Anterior cingulate cortex (tissue), 58 donors: Measurements from ENCODE around the gene BCAS2.

Source experiments
- DNase-seq, 58 donors: peaks; one replicate each; lab custom pipeline; 2025; lab: John Stamatoyannopoulos, UW

The BCAS2 gene

DNA sequence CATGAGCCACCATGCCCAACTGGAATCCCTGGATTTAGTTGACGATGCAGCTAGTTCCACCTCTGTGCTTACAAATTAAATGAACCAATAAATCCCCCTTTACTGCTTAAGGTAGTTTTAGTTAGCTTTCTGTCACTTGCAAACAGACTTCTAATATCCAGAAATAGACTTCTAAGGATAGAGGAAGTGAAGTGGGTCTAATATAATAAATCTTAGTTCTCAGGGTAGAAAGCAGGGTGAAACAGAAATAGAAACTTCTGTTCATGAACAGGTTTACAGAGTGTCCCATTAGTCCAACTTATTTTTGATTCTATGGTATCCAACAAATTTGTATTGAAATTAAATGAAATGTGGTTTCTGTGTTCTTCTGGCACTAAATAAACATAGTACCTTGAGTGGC is 20.1 kb downstream of the BCAS2 start:
- DNase-seq = no peak

- DNase-seq = no peak
Observed at GRCh38 chr1:114559356-114559755, 22.1 kb downstream of the BCAS2 start.

DNA sequence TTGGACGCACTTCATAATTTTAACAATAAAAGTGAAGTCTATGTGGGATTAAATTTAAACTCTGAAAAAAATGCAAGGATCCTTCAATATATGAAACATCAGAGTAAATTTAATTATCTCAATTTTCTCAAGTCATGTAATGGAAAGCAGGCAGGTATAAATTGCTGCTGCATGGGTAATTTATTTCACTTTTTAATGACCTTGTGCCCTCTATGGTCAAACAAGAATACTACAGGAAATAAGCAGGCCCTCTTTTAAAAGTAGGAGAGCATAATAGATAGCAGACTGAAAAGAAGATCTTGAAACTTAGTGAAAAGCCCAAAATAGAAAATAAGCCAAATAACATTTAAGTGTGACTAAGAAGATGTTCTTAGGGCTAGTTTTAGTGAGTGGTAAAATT is 22.9 kb downstream of the BCAS2 start:
- no peak for DNase-seq

- no peak for DNase-seq
Observed at GRCh38 chr1:114554577-114554976, 26.8 kb downstream of the BCAS2 start.

GRCh38 chr1:114552106-114552639 is 29.2 kb downstream of the BCAS2 start:
- DNase-seq = no peak

DNA sequence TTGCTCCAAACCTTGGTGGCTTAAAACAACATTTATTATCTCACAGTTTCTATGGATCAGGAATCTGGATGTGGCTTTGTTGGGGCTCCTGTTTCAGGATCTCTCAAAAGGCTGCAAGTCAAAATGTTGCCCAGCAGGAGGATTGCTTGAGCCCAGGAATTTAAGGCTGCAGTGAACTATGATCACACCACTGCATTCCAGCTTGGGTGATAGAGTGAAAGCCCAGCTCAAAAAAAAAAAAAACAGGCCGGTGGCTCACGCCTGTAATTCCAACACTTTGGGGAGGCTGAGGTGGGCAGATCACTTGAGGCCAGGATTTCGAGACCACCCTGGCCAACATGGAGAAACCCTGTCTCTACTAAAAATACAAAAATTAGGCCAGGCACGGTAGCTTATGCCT is 30.0 kb downstream of the BCAS2 start:
- no peak for DNase-seq

DNA sequence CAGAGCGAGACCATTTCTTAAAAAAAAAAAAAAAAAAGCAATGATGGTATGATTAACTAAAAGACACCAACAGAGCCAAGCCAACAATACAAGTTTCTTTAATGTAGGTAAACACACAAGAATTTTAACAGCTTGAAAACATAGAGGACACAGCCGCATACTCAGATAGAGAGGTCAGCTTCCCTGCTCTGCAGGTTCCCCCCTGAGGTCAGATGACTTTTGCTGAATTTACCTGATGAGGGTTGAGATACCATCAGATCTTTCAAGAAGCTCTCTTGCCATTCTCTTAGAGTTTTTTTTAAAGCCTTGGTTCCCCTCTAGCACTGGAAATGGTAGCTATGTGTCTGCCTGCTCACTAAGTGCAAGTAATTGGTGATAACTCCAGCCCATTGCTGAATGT is 31.1 kb downstream of the BCAS2 start:
- no peak for DNase-seq

DNA sequence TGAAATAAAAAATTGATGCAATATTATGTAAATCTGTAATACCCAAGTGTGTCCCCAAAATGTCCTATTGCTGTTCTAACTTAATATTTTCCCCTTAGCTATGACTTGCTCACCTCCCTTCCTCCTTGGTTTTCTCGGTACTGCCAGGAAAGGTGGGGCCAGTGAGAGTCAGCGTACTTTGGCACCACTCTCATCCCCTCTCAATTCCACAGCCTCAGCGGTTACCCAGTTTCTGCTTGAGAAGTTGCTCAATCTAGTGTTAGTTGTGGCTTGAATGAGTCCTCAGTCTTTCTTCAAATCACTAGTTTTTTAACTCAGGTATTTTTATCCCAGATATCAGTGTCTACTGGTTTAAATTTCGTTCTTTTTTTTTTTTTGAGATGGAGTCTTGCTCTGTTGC is 32.3 kb downstream of the BCAS2 start:
- no peak for DNase-seq

DNA sequence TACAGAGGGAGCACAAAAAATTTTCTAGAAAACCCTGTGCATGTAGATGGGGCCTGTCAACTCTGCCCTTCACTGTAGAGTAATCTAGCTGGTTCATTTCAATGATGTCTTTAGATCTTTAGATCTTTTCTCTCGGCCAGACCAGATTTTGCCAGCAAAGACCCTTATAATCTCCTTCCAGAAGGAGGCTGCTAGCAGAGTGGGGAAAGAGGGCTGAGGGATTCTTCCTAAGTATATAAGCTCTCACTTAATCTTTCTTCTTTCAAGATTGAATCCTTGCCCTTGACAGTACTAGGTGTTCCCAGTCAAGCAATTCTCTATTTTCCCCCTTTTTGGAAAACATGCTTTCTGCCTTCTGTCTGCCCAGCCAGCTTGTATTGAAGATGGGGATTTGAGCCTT is 34.3 kb downstream of the BCAS2 start:
- no peak for DNase-seq

- DNase-seq = no peak
Observed at GRCh38 chr1:114545796-114546195, 35.6 kb downstream of the BCAS2 start.

GRCh38 chr1:114545315-114545714 is 36.1 kb downstream of the BCAS2 start:
- no peak for DNase-seq

DNA sequence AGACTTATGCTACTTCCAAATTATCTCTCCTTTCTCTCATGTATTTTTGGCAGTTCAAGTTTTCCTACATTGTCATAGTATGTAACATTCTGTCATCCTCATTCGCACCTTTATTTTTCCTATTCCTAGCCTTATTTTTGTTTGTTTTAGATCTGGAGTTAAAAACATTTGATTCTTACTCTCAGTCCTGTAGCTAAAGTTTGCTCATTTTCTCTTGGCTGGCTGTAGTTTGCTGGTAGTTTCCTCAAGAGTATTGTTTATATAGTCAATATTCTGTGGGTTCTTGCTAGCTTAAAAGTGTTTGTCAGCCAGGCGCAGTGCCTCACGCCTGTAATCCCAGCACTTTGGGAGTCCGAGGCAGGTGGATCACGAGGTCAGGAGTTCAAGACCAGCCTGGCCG is 40.6 kb downstream of the BCAS2 start:
- no peak for DNase-seq

GRCh38 chr1:114540272-114540671 is 41.1 kb downstream of the BCAS2 start:
- DNase-seq = no peak

GRCh38 chr1:114536043-114536442 is 45.4 kb downstream of the BCAS2 start:
- DNase-seq = no peak

DNA sequence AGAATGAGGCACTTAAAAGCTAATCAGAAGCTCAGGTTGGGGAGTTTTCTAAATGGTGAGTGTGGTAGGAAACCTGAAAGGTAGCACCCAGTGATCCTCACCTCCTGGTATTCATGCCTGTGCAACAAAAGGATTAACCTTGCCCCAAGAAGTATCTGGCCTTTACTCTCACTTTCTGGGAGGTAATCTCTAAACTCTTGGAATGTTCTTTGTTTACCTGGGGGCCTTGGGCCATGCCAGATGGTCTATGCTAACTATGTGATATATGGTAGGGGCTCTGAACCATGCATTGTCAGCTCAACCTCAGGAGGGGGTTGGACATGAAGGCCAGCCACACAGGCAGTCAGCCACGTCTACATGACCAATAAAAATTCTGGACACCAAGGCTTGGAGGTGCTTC is 46.0 kb downstream of the BCAS2 start:
- DNase-seq = no peak

GRCh38 chr1:114531094-114531493 is 50.3 kb downstream of the BCAS2 start:
- DNase-seq = no peak

DNA sequence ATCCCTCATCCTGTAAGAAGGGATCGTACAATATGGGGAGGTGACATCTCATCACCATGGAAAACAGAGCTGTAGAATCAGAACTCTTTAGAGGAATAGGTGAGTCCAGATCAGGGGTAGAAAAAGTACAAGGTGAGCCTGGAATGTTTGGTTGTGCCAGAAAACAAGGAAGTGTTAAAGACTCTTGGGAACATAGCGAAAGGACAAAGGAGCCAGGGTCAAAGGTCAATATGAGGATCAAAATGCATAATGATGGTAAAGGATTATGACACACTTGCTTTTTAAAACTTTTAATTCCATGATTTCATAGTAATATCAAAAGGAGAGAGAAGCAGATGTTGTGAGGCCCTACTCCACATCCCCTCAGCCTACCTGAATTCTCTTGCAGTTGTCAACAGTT is 51.2 kb downstream of the BCAS2 start:
- DNase-seq = no peak

GRCh38 chr1:114524944-114525343 is 56.5 kb downstream of the BCAS2 start:
- no peak for DNase-seq

GRCh38 chr1:114522264-114522575 is 59.2 kb downstream of the BCAS2 start:
- no peak for DNase-seq

- no peak for DNase-seq
Observed at GRCh38 chr1:114521396-114522263, 59.8 kb downstream of the BCAS2 start.
